ENCODE results near the gene FBXO47.

- TF ChIP-seq ELF4 (IDR thresholded peaks at IDR 0.05): no peak
- no peak for TF ChIP-seq BHLHE40 (IDR thresholded peaks at IDR 0.05; ENCODE audit: borderline replicate concordance)
- TF ChIP-seq FOXA1 (IDR thresholded peaks at IDR 0.05): no peak
- no peak for TF ChIP-seq FOXM1 (IDR thresholded peaks at IDR 0.05; ENCODE audit: borderline replicate concordance)
- no peak for TF ChIP-seq ARNT (IDR thresholded peaks at IDR 0.05)
- TF ChIP-seq PKNOX1 (IDR thresholded peaks at IDR 0.05): no peak
- TF ChIP-seq ZNF384 (IDR thresholded peaks at IDR 0.05): no peak
- no peak for TF ChIP-seq SP1 (IDR thresholded peaks at IDR 0.05)
- TF ChIP-seq NFRKB (IDR thresholded peaks at IDR 0.05): no peak
- TF ChIP-seq LEF1 (IDR thresholded peaks at IDR 0.05; ENCODE audit: borderline replicate concordance): no peak
- no peak for TF ChIP-seq L3MBTL2 (conservative IDR thresholded peaks at IDR 0.05)
- TF ChIP-seq TARDBP (IDR thresholded peaks at IDR 0.05): no peak
- no peak for TF ChIP-seq CTBP1 (IDR thresholded peaks at IDR 0.05; ENCODE audit: borderline replicate concordance)
- TF ChIP-seq HDGF (IDR thresholded peaks at IDR 0.05; ENCODE audit: borderline replicate concordance): no peak
These were observed 20.0 kb downstream of the FBXO47 start for GRCh38 chr17:38947189-38947588.

Measured in HEK293T (cell line).